ENCODE measurements around the gene FOXJ2.
"Not testable (repeated sequence)": the region's sequence is repeated elsewhere in the genome, so short reads cannot be mapped to it uniquely, and the experiment has no call there.

The FOXJ2 gene

DNA sequence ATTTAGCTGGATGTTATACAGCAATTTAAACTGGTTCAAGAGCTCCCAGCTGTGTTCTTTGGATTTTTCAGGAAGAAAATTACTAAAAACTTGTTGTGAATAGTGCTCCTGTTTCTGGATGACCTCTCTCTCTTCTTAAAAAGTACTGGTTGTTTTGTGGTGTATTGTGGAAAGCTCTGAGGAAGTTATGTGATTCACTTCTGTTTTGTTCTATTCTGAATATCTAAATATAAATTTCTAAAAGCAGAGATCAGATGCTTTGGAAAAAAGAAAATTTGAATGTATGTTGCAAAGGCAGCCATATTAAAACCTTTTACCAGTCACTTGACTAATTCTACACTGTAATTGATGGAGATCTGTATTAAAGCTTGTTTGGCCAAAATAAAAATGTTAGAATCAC, 37.1 kb downstream of the FOXJ2 start:
- no peak for DNase-seq (ENCODE audit: low read depth)
- TF ChIP-seq, protein P1, sequence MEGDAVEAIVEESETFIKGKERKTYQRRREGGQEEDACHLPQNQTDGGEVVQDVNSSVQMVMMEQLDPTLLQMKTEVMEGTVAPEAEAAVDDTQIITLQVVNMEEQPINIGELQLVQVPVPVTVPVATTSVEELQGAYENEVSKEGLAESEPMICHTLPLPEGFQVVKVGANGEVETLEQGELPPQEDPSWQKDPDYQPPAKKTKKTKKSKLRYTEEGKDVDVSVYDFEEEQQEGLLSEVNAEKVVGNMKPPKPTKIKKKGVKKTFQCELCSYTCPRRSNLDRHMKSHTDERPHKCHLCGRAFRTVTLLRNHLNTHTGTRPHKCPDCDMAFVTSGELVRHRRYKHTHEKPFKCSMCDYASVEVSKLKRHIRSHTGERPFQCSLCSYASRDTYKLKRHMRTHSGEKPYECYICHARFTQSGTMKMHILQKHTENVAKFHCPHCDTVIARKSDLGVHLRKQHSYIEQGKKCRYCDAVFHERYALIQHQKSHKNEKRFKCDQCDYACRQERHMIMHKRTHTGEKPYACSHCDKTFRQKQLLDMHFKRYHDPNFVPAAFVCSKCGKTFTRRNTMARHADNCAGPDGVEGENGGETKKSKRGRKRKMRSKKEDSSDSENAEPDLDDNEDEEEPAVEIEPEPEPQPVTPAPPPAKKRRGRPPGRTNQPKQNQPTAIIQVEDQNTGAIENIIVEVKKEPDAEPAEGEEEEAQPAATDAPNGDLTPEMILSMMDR (IDR thresholded peaks at IDR 0.05; ENCODE audit: low read length, missing control alignments), result no peak
- no peak overlapping the region for H3K4me3 ChIP-seq (replicated peaks; ENCODE audit: low read depth, low read length)

DNA sequence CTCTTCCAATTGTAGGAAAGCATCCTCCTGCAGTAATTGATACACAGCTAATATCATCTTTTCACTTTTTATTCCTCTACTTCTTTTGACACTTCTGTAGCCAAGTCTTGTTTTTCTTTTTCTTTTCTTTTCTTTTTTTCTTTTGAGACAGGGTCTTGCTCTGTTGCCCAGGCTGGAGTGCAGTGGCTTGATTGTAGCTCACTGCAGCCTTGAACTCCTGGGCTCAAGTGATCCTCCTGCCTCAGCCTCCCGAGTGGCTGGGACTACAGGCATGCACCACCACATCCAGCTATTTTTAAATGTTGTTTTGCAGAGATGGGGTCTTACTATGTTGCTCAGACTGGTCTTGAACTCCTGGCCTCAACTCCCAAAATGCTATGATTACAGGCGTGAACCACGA, 39.3 kb downstream of the FOXJ2 start:
- not testable (repeated sequence) for DNase-seq (ENCODE audit: low read depth)

DNA sequence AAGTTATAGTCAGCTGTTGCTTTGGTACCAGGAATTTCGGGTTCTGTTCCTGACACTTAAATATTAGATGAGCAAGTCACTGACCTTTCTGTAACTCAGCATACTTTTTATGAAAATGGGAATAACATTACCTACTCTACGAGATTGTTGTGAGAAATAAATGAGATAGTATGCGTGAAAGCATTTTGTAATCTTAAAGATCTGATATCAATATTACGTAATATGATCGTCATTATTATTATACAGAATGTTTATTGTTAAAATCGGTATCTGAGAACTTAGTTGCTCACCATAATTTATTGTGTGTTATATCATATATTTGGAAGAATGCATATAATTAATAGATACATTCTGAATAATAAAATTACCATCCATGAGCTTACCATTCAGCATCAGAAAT, 43.4 kb downstream of the FOXJ2 start:
- no peak overlapping the region for H3K4me3 ChIP-seq (replicated peaks; ENCODE audit: low read depth, low read length)
- TF ChIP-seq, protein P1 (IDR thresholded peaks at IDR 0.05; ENCODE audit: low read length, missing control alignments), result no peak

More for the DNA sequence above, 39.3 kb downstream of the FOXJ2 start:
- H3K4me3 ChIP-seq (replicated peaks; ENCODE audit: low read depth, low read length), result not testable (repeated sequence)

DNA sequence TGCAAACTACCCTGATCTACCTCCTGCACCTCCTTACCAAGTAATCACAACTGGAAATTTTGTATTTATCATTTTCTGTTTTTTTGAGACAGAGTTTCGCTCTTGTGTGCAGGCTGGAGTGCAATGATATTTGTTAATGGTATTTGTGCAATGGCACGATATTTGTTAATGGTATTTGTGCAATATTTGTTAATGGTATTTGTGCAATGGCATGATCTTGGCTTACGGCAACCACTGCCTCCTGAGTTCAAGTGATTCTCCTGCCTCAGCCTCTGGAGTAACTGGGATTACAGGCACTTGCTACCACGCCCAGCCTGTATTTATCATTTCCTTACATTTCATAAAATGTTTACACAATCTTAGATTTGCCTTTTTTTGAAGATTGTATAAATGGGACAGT, 43.9 kb downstream of the FOXJ2 start:
- TF ChIP-seq, protein P1 (IDR thresholded peaks at IDR 0.05; ENCODE audit: low read length, missing control alignments), result no peak
- H3K4me3 ChIP-seq (replicated peaks; ENCODE audit: low read depth, low read length), result no peak overlapping the region
- no peak for DNase-seq (ENCODE audit: low read depth)

More for the DNA sequence above, 43.4 kb downstream of the FOXJ2 start:
- no peak for DNase-seq (ENCODE audit: low read depth)

DNA sequence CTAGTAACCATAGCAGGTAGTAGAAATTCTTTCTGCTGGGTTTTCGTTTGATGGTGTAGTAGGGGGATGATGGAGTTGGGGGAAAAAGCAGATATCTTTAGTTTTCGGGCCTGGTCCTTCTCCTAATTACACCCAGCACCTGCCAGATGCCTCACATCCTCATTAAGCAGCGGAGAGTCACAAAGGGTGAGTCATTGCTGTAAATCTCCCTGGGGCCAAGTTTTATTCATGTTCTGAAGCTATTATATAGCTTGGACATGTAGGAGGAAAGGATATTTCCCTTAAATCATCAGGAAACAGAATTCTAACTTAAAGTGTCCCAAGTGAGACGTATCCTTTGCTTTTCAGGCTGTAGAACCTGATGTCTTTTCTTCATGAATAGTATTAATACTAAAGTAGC, 44.7 kb downstream of the FOXJ2 start:
- DNase-seq (ENCODE audit: low read depth), result no peak
- no peak overlapping the region for H3K4me3 ChIP-seq (replicated peaks; ENCODE audit: low read depth, low read length)
- TF ChIP-seq, protein P1 (IDR thresholded peaks at IDR 0.05; ENCODE audit: low read length, missing control alignments), result no peak

DNA sequence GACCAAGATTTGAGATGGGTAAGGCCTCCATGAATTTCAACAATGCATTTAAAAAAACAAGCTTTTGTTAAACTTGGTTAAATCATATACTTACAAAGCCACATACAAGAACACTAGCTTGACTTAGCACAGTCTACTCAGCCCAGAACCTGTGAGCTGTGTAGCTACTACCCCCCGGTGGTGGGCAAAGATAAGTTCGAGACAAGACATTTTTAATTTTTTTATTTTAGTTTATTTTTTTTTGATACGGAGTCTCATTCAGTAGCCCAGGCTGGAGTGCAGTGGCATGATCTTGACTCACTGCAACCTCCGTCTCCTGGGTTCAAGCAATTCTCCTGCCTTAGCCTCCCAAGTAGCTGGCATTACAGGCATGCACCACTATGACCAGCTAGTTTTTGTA, 45.9 kb downstream of the FOXJ2 start:
- TF ChIP-seq, protein P1 (IDR thresholded peaks at IDR 0.05; ENCODE audit: low read length, missing control alignments), result peak; percentile 54
- DNase-seq (ENCODE audit: low read depth), result peak; percentile 85

DNA sequence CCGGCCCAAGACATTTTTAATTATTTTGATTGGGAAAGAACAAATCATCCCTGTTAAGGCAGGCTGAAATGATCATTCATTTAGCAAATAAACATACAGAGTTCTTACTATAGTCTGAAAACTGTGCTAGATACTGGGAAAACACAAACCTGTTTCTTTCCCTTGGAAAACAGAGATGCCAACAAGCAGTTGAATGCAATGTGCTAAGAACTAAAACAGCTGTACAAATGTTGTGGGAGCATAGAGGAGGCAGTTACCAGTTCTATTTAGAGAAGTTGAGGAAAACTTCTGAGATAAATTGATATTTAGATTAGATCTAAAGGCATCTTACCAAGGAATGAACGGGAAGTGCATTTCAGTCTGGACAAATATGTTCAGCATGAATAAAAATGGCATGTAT, 46.4 kb downstream of the FOXJ2 start:
- TF ChIP-seq, protein P1 (IDR thresholded peaks at IDR 0.05; ENCODE audit: low read length, missing control alignments), result no peak
- no peak for DNase-seq (ENCODE audit: low read depth)
- H3K4me3 ChIP-seq (replicated peaks; ENCODE audit: low read depth, low read length), result no peak overlapping the region

More for the DNA sequence above, 45.9 kb downstream of the FOXJ2 start:
- H3K4me3 ChIP-seq (replicated peaks; ENCODE audit: low read depth, low read length), result no peak overlapping the region

Measured in fibroblast of pulmonary artery (primary cell).